Measurements from ENCODE around the gene CBX5. TPM values are rescaled to one million over a fixed set of nuclear protein-coding genes. Genes with fewer than 3 reads are reported as not detected.
A peak's percentile ranks its signal among the peaks of the same experiment; 100 is the strongest.
"Not testable (repeated sequence)": the region's sequence is repeated elsewhere in the genome, so short reads cannot be mapped to it uniquely, and the experiment has no call there.

Gene CBX5
- total RNA-seq, 1 donor from 2014 or later, result 44.1 TPM

- Histone ChIP-seq H3K9me3 (replicated peaks) (no peaks in the 10 kb centered on the region), H3K4me3 (no peak overlapping the region), H3K4me1 (peaks cover 18% of the 10 kb centered on the region), H3K27ac (replicated peaks) (no peak overlapping the region), H3K36me3 (peaks cover 7% of the 10 kb centered on the region), H3K27me3 (ENCODE audit: low read depth) (peaks cover 64% of the 10 kb centered on the region)
- DNase-seq, result no peak
- intact Hi-C loops (cut with micrococcal nuclease), result loop anchor here (5.0 kb wide), 1 partner anchor 184 kb away; the partner anchor contains the start of gene HOXC8
- TF ChIP-seq, protein P1, sequence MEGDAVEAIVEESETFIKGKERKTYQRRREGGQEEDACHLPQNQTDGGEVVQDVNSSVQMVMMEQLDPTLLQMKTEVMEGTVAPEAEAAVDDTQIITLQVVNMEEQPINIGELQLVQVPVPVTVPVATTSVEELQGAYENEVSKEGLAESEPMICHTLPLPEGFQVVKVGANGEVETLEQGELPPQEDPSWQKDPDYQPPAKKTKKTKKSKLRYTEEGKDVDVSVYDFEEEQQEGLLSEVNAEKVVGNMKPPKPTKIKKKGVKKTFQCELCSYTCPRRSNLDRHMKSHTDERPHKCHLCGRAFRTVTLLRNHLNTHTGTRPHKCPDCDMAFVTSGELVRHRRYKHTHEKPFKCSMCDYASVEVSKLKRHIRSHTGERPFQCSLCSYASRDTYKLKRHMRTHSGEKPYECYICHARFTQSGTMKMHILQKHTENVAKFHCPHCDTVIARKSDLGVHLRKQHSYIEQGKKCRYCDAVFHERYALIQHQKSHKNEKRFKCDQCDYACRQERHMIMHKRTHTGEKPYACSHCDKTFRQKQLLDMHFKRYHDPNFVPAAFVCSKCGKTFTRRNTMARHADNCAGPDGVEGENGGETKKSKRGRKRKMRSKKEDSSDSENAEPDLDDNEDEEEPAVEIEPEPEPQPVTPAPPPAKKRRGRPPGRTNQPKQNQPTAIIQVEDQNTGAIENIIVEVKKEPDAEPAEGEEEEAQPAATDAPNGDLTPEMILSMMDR (IDR thresholded peaks at IDR 0.05; ENCODE audit: borderline replicate concordance), result no peak
Measured at GRCh38 chr12:54191126-54191525, 88.8 kb downstream of the CBX5 start.

- no peak overlapping the region for H3K27ac ChIP-seq (replicated peaks)
- TF ChIP-seq, protein P1 (IDR thresholded peaks at IDR 0.05; ENCODE audit: borderline replicate concordance), result no peak
- H3K4me3 ChIP-seq, result peak overlapping the region; percentile 79
- H3K27me3 ChIP-seq (ENCODE audit: low read depth), result peaks cover 44% of the 10 kb centered on the region
- peaks cover 18% of the 10 kb centered on the region for H3K4me1 ChIP-seq
- no peaks in the 10 kb centered on the region for H3K9me3 ChIP-seq (replicated peaks)
- intact Hi-C loops (cut with micrococcal nuclease), result no loop called here
- H3K36me3 ChIP-seq, result peaks cover 7% of the 10 kb centered on the region
- no peak for DNase-seq
Measured at GRCh38 chr12:54189198-54189539, 90.8 kb downstream of the CBX5 start.

DNA sequence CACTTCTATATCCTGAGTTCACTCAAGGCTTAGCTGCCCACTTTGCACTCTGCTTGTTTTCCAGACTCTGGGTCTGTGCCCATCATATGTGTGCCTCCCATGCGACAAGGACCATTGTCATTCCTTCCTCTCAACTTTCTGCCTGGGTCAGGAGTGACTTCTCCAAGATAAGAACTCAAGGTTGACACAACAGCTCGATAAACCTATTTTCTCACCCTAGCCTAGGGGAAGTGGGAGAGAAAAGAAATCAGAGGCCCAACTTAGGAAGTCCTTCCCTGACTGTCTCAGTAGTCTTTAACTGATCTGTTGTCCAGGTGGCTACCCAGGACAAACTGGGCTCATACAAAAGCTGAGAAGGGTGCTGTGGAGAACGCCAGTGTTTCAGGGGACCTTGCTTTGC, 92.8 kb downstream of the CBX5 start:
- intact Hi-C loops (cut with micrococcal nuclease), result no loop called here
- peaks cover 18% of the 10 kb centered on the region for H3K4me1 ChIP-seq
- TF ChIP-seq, protein P1 (IDR thresholded peaks at IDR 0.05; ENCODE audit: borderline replicate concordance), result no peak
- H3K27me3 ChIP-seq (ENCODE audit: low read depth), result peaks cover 23% of the 10 kb centered on the region
- no peaks in the 10 kb centered on the region for H3K9me3 ChIP-seq (replicated peaks)
- peaks cover 16% of the 10 kb centered on the region for H3K36me3 ChIP-seq
- no peak overlapping the region for H3K27ac ChIP-seq (replicated peaks)
- no peak overlapping the region for H3K4me3 ChIP-seq
- no peak for DNase-seq

DNA sequence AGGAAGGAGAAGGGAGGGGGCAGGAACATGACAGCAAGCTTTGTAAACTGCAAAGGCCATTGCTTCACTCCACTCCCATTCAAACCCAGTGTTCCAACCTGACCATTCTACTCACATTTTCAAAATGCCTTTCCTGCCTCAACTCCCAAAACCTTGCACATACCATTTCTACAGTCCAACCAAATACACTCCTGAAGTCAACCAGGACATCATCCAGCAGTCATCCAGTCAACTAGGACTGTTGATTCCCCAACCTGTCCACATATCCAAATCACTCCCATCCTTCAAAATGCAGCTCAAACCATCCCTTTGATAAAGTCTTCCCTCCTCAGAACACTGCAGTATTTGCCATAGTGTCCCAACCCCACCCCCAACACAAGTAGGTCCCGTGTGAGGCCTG, 94.0 kb downstream of the CBX5 start:
- DNase-seq, result no peak
- Histone ChIP-seq H3K27me3 (ENCODE audit: low read depth) (peaks cover 14% of the 10 kb centered on the region), H3K9me3 (replicated peaks) (no peaks in the 10 kb centered on the region), H3K4me1 (peaks cover 18% of the 10 kb centered on the region), H3K36me3 (peaks cover 27% of the 10 kb centered on the region), H3K4me3 (no peak overlapping the region), H3K27ac (replicated peaks) (no peak overlapping the region)
- TF ChIP-seq, protein P1 (IDR thresholded peaks at IDR 0.05; ENCODE audit: borderline replicate concordance), result no peak
- intact Hi-C loops (cut with micrococcal nuclease), result no loop called here

DNA sequence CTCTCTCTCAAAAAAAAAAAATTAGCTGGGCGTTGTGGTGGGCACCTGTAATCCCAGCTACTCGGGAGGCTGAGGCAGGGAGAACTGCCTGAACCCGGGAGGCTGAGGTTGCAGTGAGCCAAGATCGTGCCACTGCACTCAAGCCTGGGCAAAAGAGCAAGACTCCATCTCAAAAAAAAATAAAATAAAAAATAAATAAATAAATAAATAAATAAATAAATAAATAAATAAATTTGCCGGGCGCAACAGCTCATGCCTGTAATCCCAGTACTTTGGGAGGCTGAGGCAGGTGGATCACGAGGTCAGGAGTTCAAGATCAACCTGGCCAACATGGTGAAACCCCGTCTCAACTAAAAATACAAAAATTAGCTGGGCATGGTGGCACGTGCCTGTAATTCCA, 94.6 kb downstream of the CBX5 start:
- H3K36me3 ChIP-seq, result peaks cover 28% of the 10 kb centered on the region
- intact Hi-C loops (cut with micrococcal nuclease); DNase-seq: not testable (repeated sequence)

DNA sequence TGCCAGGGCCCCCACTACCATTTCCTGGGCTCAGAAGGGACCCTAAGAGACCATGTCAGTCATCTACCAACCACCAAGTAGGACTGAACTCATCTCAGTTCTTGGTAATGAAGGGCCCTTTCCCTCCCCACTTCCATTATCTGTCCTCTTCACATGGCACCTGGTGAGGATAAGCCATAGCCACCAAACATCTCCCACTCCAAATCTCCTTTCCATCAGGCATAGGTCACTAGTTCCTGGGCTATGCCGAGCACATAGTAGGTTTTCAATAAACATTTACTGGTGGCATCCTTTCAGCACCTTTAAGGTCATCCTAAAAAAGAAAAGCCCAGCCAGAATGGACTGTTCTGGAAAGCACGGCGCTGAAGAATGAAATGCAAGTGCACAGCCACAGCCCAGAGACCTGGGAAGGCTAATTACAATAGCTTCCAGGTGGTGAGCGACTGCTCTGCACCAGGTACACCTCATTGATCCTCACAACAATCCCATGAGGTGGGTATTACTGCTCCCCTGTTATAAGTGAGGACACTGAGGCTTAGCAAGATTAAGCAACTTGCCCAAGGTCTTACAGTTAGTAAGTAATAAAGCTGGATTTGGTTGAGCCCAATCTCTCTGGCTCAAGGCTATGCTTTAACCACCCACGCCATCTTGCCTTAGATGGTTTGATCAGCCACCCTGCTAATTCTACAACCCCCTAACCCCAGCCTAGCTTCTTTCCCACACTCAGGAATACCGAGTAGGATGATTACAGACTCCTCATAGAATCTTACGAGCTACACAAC, 95.7 kb downstream of the CBX5 start:
- no peak for DNase-seq
- Histone ChIP-seq H3K4me3 (no peak overlapping the region), H3K27ac (replicated peaks) (no peak overlapping the region), H3K4me1 (peaks cover 16% of the 10 kb centered on the region), H3K27me3 (ENCODE audit: low read depth) (no peaks in the 10 kb centered on the region), H3K9me3 (replicated peaks) (no peaks in the 10 kb centered on the region), H3K36me3 (peaks cover 28% of the 10 kb centered on the region)
- intact Hi-C loops (cut with micrococcal nuclease), result no loop called here
- TF ChIP-seq, protein P1 (IDR thresholded peaks at IDR 0.05; ENCODE audit: borderline replicate concordance), result no peak

More for the DNA sequence above, 94.6 kb downstream of the CBX5 start:
- H3K27me3 ChIP-seq (ENCODE audit: low read depth); H3K4me3 ChIP-seq; H3K27ac ChIP-seq (replicated peaks); H3K9me3 ChIP-seq (replicated peaks): not testable (repeated sequence)
- H3K4me1 ChIP-seq, result peaks cover 18% of the 10 kb centered on the region

All from left ventricle myocardium inferior (tissue), 1 donor.